ENCODE measurements around the gene ZAP70.
A peak's percentile ranks its signal among the peaks of the same experiment; 100 is the strongest.

The ZAP70 gene

GRCh38 chr2:97759727-97760407 is 46.5 kb downstream of the ZAP70 start:
- POLR2A ChIA-PET, result no interaction called here
- H3K4me3 ChIP-seq (ENCODE audit: control insufficient read depth in 1 of 7, extremely low read depth in 1 of 7, insufficient read depth in 4 of 7, low read depth in 2 of 7, low read length in 6 of 7), result no peak overlapping the region
- 93% methylated on average over 9 of the region's 9 CpGs for whole genome bisulfite sequencing (ENCODE audit: insufficient coverage)
- H3K4me1 ChIP-seq (ENCODE audit: control extremely low read depth in 1 of 4, control insufficient read depth in 4 of 4, insufficient read depth in 4 of 4, low read length in 3 of 4), result peaks cover 0 to 27% (median 4%) of the 10 kb centered on the region in 4 experiments
- no peak for DNase-seq
- no peaks in the 10 kb centered on the region for H3K9me3 ChIP-seq (ENCODE audit: control extremely low read depth in 1 of 5, control insufficient read depth in 4 of 5, insufficient read depth in 2 of 5, low read depth in 1 of 5, low read length in 4 of 5)
- H3K36me3 ChIP-seq (ENCODE audit: control insufficient read depth in 4 of 4, insufficient read depth in 4 of 4, low read length in 3 of 4), result peaks cover 9 to 86% (median 57%) of the 10 kb centered on the region in 4 experiments
- no peaks in the 10 kb centered on the region for H3K27me3 ChIP-seq (replicated peaks in 2 of 5; ENCODE audit: control insufficient read depth in 4 of 5, insufficient read depth in 5 of 5, low read length in 4 of 5)
- CTCF ChIA-PET, result no interaction called here
- no peak overlapping the region for H3K27ac ChIP-seq (ENCODE audit: insufficient read depth in 1 of 2, low read depth in 1 of 2, low read length in 2 of 2, poor library complexity in 1 of 2, severe bottlenecking in 2 of 2)

- CTCF ChIA-PET, result no interaction called here
- H3K27me3 ChIP-seq (replicated peaks in 2 of 5; ENCODE audit: control insufficient read depth in 4 of 5, insufficient read depth in 5 of 5, low read length in 4 of 5), result no peaks in the 10 kb centered on the region
- H3K36me3 ChIP-seq (ENCODE audit: control insufficient read depth in 4 of 4, insufficient read depth in 4 of 4, low read length in 3 of 4), result peaks cover 6 to 87% (median 56%) of the 10 kb centered on the region in 4 experiments
- POLR2A ChIA-PET, result no interaction called here
- WGBS (ENCODE audit: insufficient coverage), result 97% methylated on average over 17 of the region's 17 CpGs
- H3K4me3 ChIP-seq (ENCODE audit: control insufficient read depth in 1 of 7, extremely low read depth in 1 of 7, insufficient read depth in 4 of 7, low read depth in 2 of 7, low read length in 6 of 7), result no peak overlapping the region
- no peak overlapping the region for H3K27ac ChIP-seq (ENCODE audit: insufficient read depth in 1 of 2, low read depth in 1 of 2, low read length in 2 of 2, poor library complexity in 1 of 2, severe bottlenecking in 2 of 2)
- no peak for DNase-seq
- H3K9me3 ChIP-seq (ENCODE audit: control extremely low read depth in 1 of 5, control insufficient read depth in 4 of 5, insufficient read depth in 2 of 5, low read depth in 1 of 5, low read length in 4 of 5), result no peaks in the 10 kb centered on the region
- peaks cover 0 to 31% (median 4%) of the 10 kb centered on the region in 4 experiments for H3K4me1 ChIP-seq (ENCODE audit: control extremely low read depth in 1 of 4, control insufficient read depth in 4 of 4, insufficient read depth in 4 of 4, low read length in 3 of 4)
Measured at GRCh38 chr2:97760480-97761049, 47.2 kb downstream of the ZAP70 start.

GRCh38 chr2:97761192-97761591 is 47.8 kb downstream of the ZAP70 start:
- Histone ChIP-seq H3K27me3 (replicated peaks in 2 of 5; ENCODE audit: control insufficient read depth in 4 of 5, insufficient read depth in 5 of 5, low read length in 4 of 5) (no peaks in the 10 kb centered on the region), H3K27ac (ENCODE audit: insufficient read depth in 1 of 2, low read depth in 1 of 2, low read length in 2 of 2, poor library complexity in 1 of 2, severe bottlenecking in 2 of 2) (no peak overlapping the region), H3K9me3 (ENCODE audit: control extremely low read depth in 1 of 5, control insufficient read depth in 4 of 5, insufficient read depth in 2 of 5, low read depth in 1 of 5, low read length in 4 of 5) (no peaks in the 10 kb centered on the region), H3K4me3 (ENCODE audit: control insufficient read depth in 1 of 7, extremely low read depth in 1 of 7, insufficient read depth in 4 of 7, low read depth in 2 of 7, low read length in 6 of 7) (peak overlapping the region in 1 of 7 experiments; percentile 52), H3K4me1 (ENCODE audit: control extremely low read depth in 1 of 4, control insufficient read depth in 4 of 4, insufficient read depth in 4 of 4, low read length in 3 of 4) (peaks cover 0 to 38% (median 7%) of the 10 kb centered on the region in 4 experiments), H3K36me3 (ENCODE audit: control insufficient read depth in 4 of 4, insufficient read depth in 4 of 4, low read length in 3 of 4) (peaks cover 2 to 84% (median 54%) of the 10 kb centered on the region in 4 experiments)
- POLR2A ChIA-PET, result no interaction called here
- DNase-seq, result peak in 2 of 3 donors; percentile 32 to 60
- 57% methylated on average over 21 of the region's 23 CpGs for WGBS (ENCODE audit: insufficient coverage)
- CTCF ChIA-PET, result interaction anchor here (1.8 kb wide), 1 partner anchor 21 kb away, joined by 11 read pairs; no protein-coding TSS in a partner anchor

GRCh38 chr2:97763176-97763845 is 49.9 kb downstream of the ZAP70 start:
- no peaks in the 10 kb centered on the region for H3K27me3 ChIP-seq (replicated peaks in 2 of 5; ENCODE audit: control insufficient read depth in 4 of 5, insufficient read depth in 5 of 5, low read length in 4 of 5)
- peaks cover 2 to 68% (median 46%) of the 10 kb centered on the region in 4 experiments for H3K36me3 ChIP-seq (ENCODE audit: control insufficient read depth in 4 of 4, insufficient read depth in 4 of 4, low read length in 3 of 4)
- POLR2A ChIA-PET, result no interaction called here
- H3K4me1 ChIP-seq (ENCODE audit: control extremely low read depth in 1 of 4, control insufficient read depth in 4 of 4, insufficient read depth in 4 of 4, low read length in 3 of 4), result peaks cover 6 to 52% (median 19%) of the 10 kb centered on the region in 4 experiments
- H3K27ac ChIP-seq (ENCODE audit: insufficient read depth in 1 of 2, low read depth in 1 of 2, low read length in 2 of 2, poor library complexity in 1 of 2, severe bottlenecking in 2 of 2), result no peak overlapping the region
- H3K4me3 ChIP-seq (ENCODE audit: control insufficient read depth in 1 of 7, extremely low read depth in 1 of 7, insufficient read depth in 4 of 7, low read depth in 2 of 7, low read length in 6 of 7), result no peak overlapping the region
- CTCF ChIA-PET, result interaction anchor here (0.8 to 1.2 kb wide), 3 partner anchors 10 to 63 kb away, joined by 3 to 4 read pairs (median 4); no protein-coding TSS in a partner anchor
- DNase-seq, result no peak
- H3K9me3 ChIP-seq (ENCODE audit: control extremely low read depth in 1 of 5, control insufficient read depth in 4 of 5, insufficient read depth in 2 of 5, low read depth in 1 of 5, low read length in 4 of 5), result no peaks in the 10 kb centered on the region
- WGBS (ENCODE audit: insufficient coverage), result 94% methylated on average over 20 of the region's 20 CpGs

GRCh38 chr2:97764559-97765263 is 51.3 kb downstream of the ZAP70 start:
- POLR2A ChIA-PET, result no interaction called here
- Histone ChIP-seq H3K36me3 (ENCODE audit: control insufficient read depth in 4 of 4, insufficient read depth in 4 of 4, low read length in 3 of 4) (peaks cover 0 to 54% (median 37%) of the 10 kb centered on the region in 4 experiments), H3K27me3 (replicated peaks in 2 of 5; ENCODE audit: control insufficient read depth in 4 of 5, insufficient read depth in 5 of 5, low read length in 4 of 5) (no peaks in the 10 kb centered on the region), H3K27ac (ENCODE audit: insufficient read depth in 1 of 2, low read depth in 1 of 2, low read length in 2 of 2, poor library complexity in 1 of 2, severe bottlenecking in 2 of 2) (no peak overlapping the region), H3K4me3 (ENCODE audit: control insufficient read depth in 1 of 7, extremely low read depth in 1 of 7, insufficient read depth in 4 of 7, low read depth in 2 of 7, low read length in 6 of 7) (no peak overlapping the region), H3K4me1 (ENCODE audit: control extremely low read depth in 1 of 4, control insufficient read depth in 4 of 4, insufficient read depth in 4 of 4, low read length in 3 of 4) (peaks cover 6 to 54% (median 21%) of the 10 kb centered on the region in 4 experiments), H3K9me3 (ENCODE audit: control extremely low read depth in 1 of 5, control insufficient read depth in 4 of 5, insufficient read depth in 2 of 5, low read depth in 1 of 5, low read length in 4 of 5) (no peaks in the 10 kb centered on the region)
- CTCF ChIA-PET, result no interaction called here
- WGBS (ENCODE audit: insufficient coverage), result 100% methylated on average over 10 of the region's 11 CpGs
- no peak for DNase-seq

GRCh38 chr2:97765933-97766332 is 52.6 kb downstream of the ZAP70 start:
- peak overlapping the region in 1 of 7 experiments; percentile 53 for H3K4me3 ChIP-seq (ENCODE audit: control insufficient read depth in 1 of 7, extremely low read depth in 1 of 7, insufficient read depth in 4 of 7, low read depth in 2 of 7, low read length in 6 of 7)
- CTCF ChIA-PET, result interaction anchor here (0.9 to 2.9 kb wide), 5 partner anchors 11 to 68 kb away, joined by 3 to 15 read pairs (median 8); no protein-coding TSS in a partner anchor
- H3K27ac ChIP-seq (ENCODE audit: insufficient read depth in 1 of 2, low read depth in 1 of 2, low read length in 2 of 2, poor library complexity in 1 of 2, severe bottlenecking in 2 of 2), result no peak overlapping the region
- WGBS (ENCODE audit: insufficient coverage), result 96% methylated on average over 4 of the region's 4 CpGs
- peaks cover 6 to 42% (median 19%) of the 10 kb centered on the region in 4 experiments for H3K4me1 ChIP-seq (ENCODE audit: control extremely low read depth in 1 of 4, control insufficient read depth in 4 of 4, insufficient read depth in 4 of 4, low read length in 3 of 4)
- POLR2A ChIA-PET, result no interaction called here
- no peaks in the 10 kb centered on the region for H3K9me3 ChIP-seq (ENCODE audit: control extremely low read depth in 1 of 5, control insufficient read depth in 4 of 5, insufficient read depth in 2 of 5, low read depth in 1 of 5, low read length in 4 of 5)
- H3K27me3 ChIP-seq (replicated peaks in 2 of 5; ENCODE audit: control insufficient read depth in 4 of 5, insufficient read depth in 5 of 5, low read length in 4 of 5), result no peaks in the 10 kb centered on the region
- H3K36me3 ChIP-seq (ENCODE audit: control insufficient read depth in 4 of 4, insufficient read depth in 4 of 4, low read length in 3 of 4), result peaks cover 0 to 48% (median 26%) of the 10 kb centered on the region in 4 experiments
- DNase-seq, result no peak

Measured in common myeloid progenitor, CD34-positive (primary cell).